K562 (cell line): ENCODE results near the gene BRMS1. TPM values are rescaled to one million over a fixed set of nuclear protein-coding genes. Genes with fewer than 3 reads are reported as not detected.

Source experiments
- ATAC-seq: fragments of 200-7000 bp; cut with Tn5 transposase; 3 replicates; pipeline ENCODE4 v1.9.1; 2020; ENCODE audit warnings: moderate library complexity
- BruUV-seq: library from RNA; stranded (reverse); fragments of 400-500 nt; replicated peaks from 2 replicates; lab custom pipeline; 2021; lab: Mats Ljungman, UMichigan
- CTCF ChIA-PET: fragments of 300-600 bp; formaldehyde crosslinking; extraction: SDS; loops from one replicate; lab custom pipeline; 2021; ENCODE audit warnings: low intra/inter-chr PET ratio; lab: Yijun Ruan, JAX
- POLR2A ChIA-PET: fragments of 300-600, 350-650 bp; sonication (Branson Sonifier 250); formaldehyde crosslinking; extraction: SDS; loops from one replicate; lab custom pipeline; 2021; ENCODE audit warnings: antibody characterized with exemption, inconsistent platforms; lab: Yijun Ruan, JAX
- DNase-seq, 4 experiments: peaks; one replicate each; pipeline versions ENCODE4 v3.0.0 to v3.0.0-alpha.2; 2011 to 2018; ENCODE audit warnings: low spot score in 3 of 4, mixed read lengths in 3 of 4; ENCODE audit errors: extremely low read depth in 1 of 4
- FAIRE-seq: peaks from 2 replicates; lab custom pipeline; 2011; peaks lifted over from hg19 to GRCh38; lab: Jason Lieb, UNC
- H2AFZ ChIP-seq: 2 replicates; pipeline ENCODE4 v1.6.0; 2011; ENCODE audit warnings: low read depth, low read length, control low read depth, inconsistent platforms
- H3K27ac ChIP-seq: fragments of 200-600 bp; 3 replicates; pipeline ENCODE4 v1.8.0; 2011; ENCODE audit warnings: low read depth, mild to moderate bottlenecking, control low read depth, inconsistent platforms, low read length, moderate library complexity, mixed read lengths; ENCODE audit errors: extremely low read depth
- H3K27me3 ChIP-seq, 2 experiments: fragments of 300-600 bp in 1 of 2; 2 replicates in 1 of 2; 3 replicates in 1 of 2; pipeline versions ENCODE4 v1.6.0 to v1.8.0; 2011; ENCODE audit warnings: inconsistent platforms in 2 of 2, low read length in 2 of 2, mild to moderate bottlenecking in 1 of 2, mixed read lengths in 1 of 2, moderate library complexity in 1 of 2; ENCODE audit not compliant: control insufficient read depth in 2 of 2, insufficient read depth in 2 of 2
- H3K36me3 ChIP-seq: fragments of 300-600 bp; 3 replicates; pipeline ENCODE4 v1.8.0; 2011; ENCODE audit warnings: mild to moderate bottlenecking, low read length, inconsistent platforms; ENCODE audit not compliant: control insufficient read depth, insufficient read depth
- H3K4me1 ChIP-seq, 2 experiments: fragments of 200-600 bp in 1 of 2; replicated peaks in 1 of 2; 2 replicates in 1 of 2; 3 replicates in 1 of 2; pipeline versions ENCODE4 v1.5.1 to v1.8.0; 2011; ENCODE audit warnings: inconsistent platforms in 2 of 2, low read length in 2 of 2, mild to moderate bottlenecking in 1 of 2, mixed read lengths in 1 of 2, moderate library complexity in 1 of 2; ENCODE audit not compliant: control insufficient read depth in 2 of 2, insufficient read depth in 2 of 2
- H3K4me2 ChIP-seq: 2 replicates; pipeline ENCODE4 v1.6.1; 2011; ENCODE audit warnings: low read length, control low read depth, inconsistent platforms, mixed read lengths; ENCODE audit not compliant: insufficient read depth
- H3K4me3 ChIP-seq: fragments of 200-600 bp; sonication (generic), shearing (Covaris generic); 2 replicates; pipeline ENCODE4 v1.5.1; 2016; ENCODE audit warnings: control low read depth, inconsistent platforms
- H3K79me2 ChIP-seq: fragments of 200-600 bp; 3 replicates; pipeline ENCODE4 v1.8.0; 2011; ENCODE audit warnings: low read length, inconsistent platforms; ENCODE audit not compliant: control insufficient read depth, insufficient read depth
- H3K9ac ChIP-seq, 2 experiments: 2 replicates each; pipeline versions ENCODE4 v1.6.0 to v1.6.1; 2011; ENCODE audit warnings: low read depth in 2 of 2, low read length in 2 of 2, control low read depth in 1 of 2, inconsistent platforms in 1 of 2, mild to moderate bottlenecking in 1 of 2, mixed read lengths in 1 of 2; ENCODE audit not compliant: insufficient read depth in 1 of 2
- H3K9me1 ChIP-seq: one replicate; pipeline ENCODE4 v1.6.0; 2011; ENCODE audit warnings: inconsistent platforms, mild to moderate bottlenecking, low read length, moderate library complexity; ENCODE audit not compliant: control insufficient read depth, insufficient read depth
- H3K9me3 ChIP-seq: replicated peaks from 2 replicates; pipeline ENCODE4 v1.5.1; 2011; ENCODE audit warnings: low read depth, low read length, inconsistent platforms; ENCODE audit not compliant: control insufficient read depth, insufficient read depth
- H4K20me1 ChIP-seq: replicated peaks from 2 replicates; pipeline ENCODE4 v1.6.1; 2011; ENCODE audit warnings: low read length, inconsistent platforms, mixed read lengths; ENCODE audit not compliant: control insufficient read depth, insufficient read depth
- ATF1 ChIP-seq, 2 experiments: fragments of 450-650 bp in 1 of 2; IDR thresholded peaks; 2 replicates each; pipeline ENCODE4 v1.6.1; 2016; ENCODE audit warnings: missing compliant biosample characterization in 1 of 2, missing genetic modification characterization in 1 of 2
- BMI1 ChIP-seq: fragments of 150-350 bp; IDR thresholded peaks from 2 replicates; pipeline ENCODE4 v1.6.1; 2014; ENCODE audit warnings: low read length
- CHD1 ChIP-seq: fragments of 200-600 bp; sonication (generic); IDR thresholded peaks from one replicate; pipeline ENCODE4 v1.6.1; 2012; ENCODE audit warnings: mild to moderate bottlenecking, moderate library complexity, low read length, inconsistent platforms
- CREB1 ChIP-seq, 2 experiments: sonication (generic) in 1 of 2; formaldehyde crosslinking in 1 of 2; IDR thresholded peaks; 2 replicates each; pipeline versions ENCODE4 v1.6.1 to v1.8.0; 2012 to 2022; ENCODE audit warnings: inconsistent platforms in 1 of 2, mild to moderate bottlenecking in 1 of 2, missing genetic modification reagents in 1 of 2, moderate library complexity in 1 of 2
- HMG20B ChIP-seq: fragments of 250-450 bp; sonication (Bioruptor Pico); IDR thresholded peaks from 2 replicates; pipeline ENCODE4 v1.5.0; 2021; ENCODE audit warnings: mild to moderate bottlenecking
- IFI16 ChIP-seq: fragments of 250-450 bp; sonication (Bioruptor Pico); IDR thresholded peaks from 2 replicates; pipeline ENCODE4 v2.1.2; 2022; ENCODE audit warnings: mild to moderate bottlenecking, inconsistent platforms
- MECOM ChIP-seq: fragments of 250-450 bp; sonication (Bioruptor Pico); IDR thresholded peaks from 2 replicates; pipeline ENCODE4 v1.8.0; 2022; ENCODE audit warnings: inconsistent platforms
- PYGO2 ChIP-seq: fragments of 450-650 bp; IDR thresholded peaks from 2 replicates; pipeline ENCODE4 v1.6.1; 2016; ENCODE audit warnings: mild to moderate bottlenecking, missing genetic modification characterization, moderate library complexity, missing compliant biosample characterization
- SMAD4 ChIP-seq: fragments of 250-450 bp; sonication (Bioruptor Pico); conservative IDR thresholded peaks from 2 replicates; pipeline ENCODE4 v1.8.0; 2021; ENCODE audit warnings: inconsistent platforms, mild to moderate bottlenecking, moderate library complexity
- SREBF2 ChIP-seq: sonication (generic); formaldehyde crosslinking; IDR thresholded peaks from 2 replicates; pipeline ENCODE4 v1.4.0; 2020; ENCODE audit warnings: mild to moderate bottlenecking, missing genetic modification reagents
- TAF15 ChIP-seq: fragments of 200-400 bp; formaldehyde crosslinking; IDR thresholded peaks from 2 replicates; pipeline ENCODE4 v1.6.1; 2017; ENCODE audit warnings: mild to moderate bottlenecking, low read depth, low read length, moderate library complexity
- ZEB2 ChIP-seq: fragments of 450-650 bp; IDR thresholded peaks from 2 replicates; pipeline ENCODE4 v1.6.1; 2016
- ZNF41 ChIP-seq: fragments of 250-450 bp; sonication (Bioruptor Pico); conservative IDR thresholded peaks from 2 replicates; pipeline ENCODE4 v1.4.0; 2020; ENCODE audit warnings: mild to moderate bottlenecking
- ZNF717 ChIP-seq: fragments of 250-450 bp; sonication (Bioruptor Pico); IDR thresholded peaks from 2 replicates; pipeline ENCODE4 v1.5.0; 2021
- WGBS: fragments of 100-300 bp; shearing (Covaris generic); methylation state at CpG from one replicate; pipeline ENCODE4 v1.1.6; 2016; ENCODE audit warnings: low coverage, mixed read lengths; ENCODE audit not compliant: insufficient coverage; ENCODE audit errors: missing lambda C conversion rate; 5-methylcytosine and 5-hydroxymethylcytosine counted together
- in situ Hi-C: fragments of 300-500 bp; cut with MboI; formaldehyde crosslinking; loops from 4 replicates; pipeline ENCODE4 v1.15.0; 2018; ENCODE audit warnings: inconsistent platforms, mixed read lengths
- intact Hi-C: fragments of 100-400 bp; cut with micrococcal nuclease; formaldehyde crosslinking; loops from 2 replicates; pipeline ENCODE4 v1.14.2; 2022
- polyA plus RNA-seq, 8 experiments: library from polyadenylated mRNA; depleted of rRNA in 4 of 8; stranded (reverse) in 5 of 8; unstranded in 3 of 8; fragments of >200 nt; fragmentation: Nextera tagmentation in 2 of 8; fragmentation: Illumina TruSeq in 1 of 8; extraction: Ambion mirVana in 2 of 8; extraction: Trizol in 1 of 8; gene quantifications; 2 replicates each; pipeline versions ENCODE4 v1.2.1 to v1.2.3, GENCODE V29; 2011 to 2014; ENCODE audit warnings: inconsistent platforms in 1 of 8, missing spikeins in 1 of 8
- total RNA-seq, 7 experiments: library from RNA; depleted of rRNA in 6 of 7; stranded (reverse); fragments of >200 nt in 6 of 7; fragmentation: Illumina TruSeq in 2 of 7; extraction: Trizol in 2 of 7; gene quantifications; 2 replicates each; pipeline versions ENCODE4 v1.2.1 to v1.2.3, GENCODE V29; 2011 to 2021; ENCODE audit warnings: low replicate concordance in 1 of 7
- TF ChIP-seq, protein P1 (sequence below): sonication (generic); formaldehyde crosslinking; IDR thresholded peaks from 2 replicates; pipeline ENCODE4 v1.8.1; 2023; ENCODE audit warnings: mild to moderate bottlenecking, missing genetic modification reagents, moderate library complexity
- TF ChIP-seq, protein P2 (sequence below): sonication (generic); formaldehyde crosslinking; IDR thresholded peaks from 2 replicates; pipeline ENCODE4 v1.8.1; 2023; ENCODE audit warnings: mild to moderate bottlenecking, missing genetic modification reagents
- TF ChIP-seq, protein P3 (sequence below): sonication (generic); formaldehyde crosslinking; IDR thresholded peaks from 2 replicates; pipeline ENCODE4 v1.8.1; 2023; ENCODE audit warnings: mild to moderate bottlenecking, missing genetic modification reagents

The BRMS1 gene
- total and polyA plus RNA-seq, 9 of the 15 experiments (the other 6 are each of a cell fraction or from before 2014, with no cell fraction given), result 2.2 to 78.8 (median 33.4) TPM

DNA sequence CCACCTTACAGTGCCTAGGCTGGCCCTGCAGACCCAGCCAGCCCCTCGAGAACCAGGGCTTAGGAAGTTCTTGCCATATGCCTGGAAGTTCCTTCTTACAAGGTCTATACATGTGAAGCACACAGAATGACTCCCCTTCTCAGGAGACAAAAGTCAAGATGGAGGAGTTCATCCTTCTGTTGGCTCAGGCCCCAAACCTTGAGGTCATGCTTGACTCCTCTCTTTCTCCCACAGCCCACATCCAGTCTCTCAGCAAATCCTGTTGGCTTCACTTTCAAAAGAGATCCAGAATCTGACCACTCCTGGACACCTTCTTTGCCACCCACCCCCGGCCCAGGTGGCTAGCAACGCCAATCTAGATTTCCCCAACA lies 26.3 kb downstream of the BRMS1 start:
- in situ Hi-C loops, result no loop called here
- Histone ChIP-seq H3K79me2 (no peaks in the 10 kb centered on the region), H3K9ac (no peak overlapping the region), H3K36me3 (no peaks in the 10 kb centered on the region), H3K9me1 (no peaks in the 10 kb centered on the region), H4K20me1 (no peaks in the 10 kb centered on the region), H3K27ac (no peak overlapping the region), H3K27me3 (no peaks in the 10 kb centered on the region), H3K9me3 (no peaks in the 10 kb centered on the region), H3K4me1 (peaks cover 0 to 52% of the 10 kb centered on the region in 2 experiments; a peak in 3 of 5 replicates), H3K4me2 (no peak overlapping the region), H2AFZ (no peak overlapping the region), H3K4me3 (no peak overlapping the region)
- intact Hi-C loops, result no loop called here
- TF ChIP-seq ZNF41 (CRISPR knock-in tag) (no peak), MECOM (CRISPR knock-in tag) (no peak), SREBF2 (CRISPR knock-in tag) (no peak), ZEB2 (no peak), ATF1 (CRISPR knock-in tag; IDR thresholded peaks at IDR 0.05) (no peak), ATF1 (tag; IDR thresholded peaks at IDR 0.05) (no peak), IFI16 (CRISPR knock-in tag) (no peak), CREB1 (IDR thresholded peaks at IDR 0.05) (no peak), CREB1 (CRISPR knock-in tag; IDR thresholded peaks at IDR 0.05) (no peak), TAF15 (no peak), PYGO2 (tag) (no peak), BMI1 (no peak), CHD1 (no peak), SMAD4 (CRISPR knock-in tag) (no peak), ZNF717 (CRISPR knock-in tag) (no peak), HMG20B (no peak)
- TF ChIP-seq, protein P1, sequence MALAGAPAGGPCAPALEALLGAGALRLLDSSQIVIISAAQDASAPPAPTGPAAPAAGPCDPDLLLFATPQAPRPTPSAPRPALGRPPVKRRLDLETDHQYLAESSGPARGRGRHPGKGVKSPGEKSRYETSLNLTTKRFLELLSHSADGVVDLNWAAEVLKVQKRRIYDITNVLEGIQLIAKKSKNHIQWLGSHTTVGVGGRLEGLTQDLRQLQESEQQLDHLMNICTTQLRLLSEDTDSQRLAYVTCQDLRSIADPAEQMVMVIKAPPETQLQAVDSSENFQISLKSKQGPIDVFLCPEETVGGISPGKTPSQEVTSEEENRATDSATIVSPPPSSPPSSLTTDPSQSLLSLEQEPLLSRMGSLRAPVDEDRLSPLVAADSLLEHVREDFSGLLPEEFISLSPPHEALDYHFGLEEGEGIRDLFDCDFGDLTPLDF (CRISPR knock-in tag), result no peak
- TF ChIP-seq, protein P2, sequence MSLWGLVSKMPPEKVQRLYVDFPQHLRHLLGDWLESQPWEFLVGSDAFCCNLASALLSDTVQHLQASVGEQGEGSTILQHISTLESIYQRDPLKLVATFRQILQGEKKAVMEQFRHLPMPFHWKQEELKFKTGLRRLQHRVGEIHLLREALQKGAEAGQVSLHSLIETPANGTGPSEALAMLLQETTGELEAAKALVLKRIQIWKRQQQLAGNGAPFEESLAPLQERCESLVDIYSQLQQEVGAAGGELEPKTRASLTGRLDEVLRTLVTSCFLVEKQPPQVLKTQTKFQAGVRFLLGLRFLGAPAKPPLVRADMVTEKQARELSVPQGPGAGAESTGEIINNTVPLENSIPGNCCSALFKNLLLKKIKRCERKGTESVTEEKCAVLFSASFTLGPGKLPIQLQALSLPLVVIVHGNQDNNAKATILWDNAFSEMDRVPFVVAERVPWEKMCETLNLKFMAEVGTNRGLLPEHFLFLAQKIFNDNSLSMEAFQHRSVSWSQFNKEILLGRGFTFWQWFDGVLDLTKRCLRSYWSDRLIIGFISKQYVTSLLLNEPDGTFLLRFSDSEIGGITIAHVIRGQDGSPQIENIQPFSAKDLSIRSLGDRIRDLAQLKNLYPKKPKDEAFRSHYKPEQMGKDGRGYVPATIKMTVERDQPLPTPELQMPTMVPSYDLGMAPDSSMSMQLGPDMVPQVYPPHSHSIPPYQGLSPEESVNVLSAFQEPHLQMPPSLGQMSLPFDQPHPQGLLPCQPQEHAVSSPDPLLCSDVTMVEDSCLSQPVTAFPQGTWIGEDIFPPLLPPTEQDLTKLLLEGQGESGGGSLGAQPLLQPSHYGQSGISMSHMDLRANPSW (CRISPR knock-in tag), result no peak
- TF ChIP-seq, protein P3, sequence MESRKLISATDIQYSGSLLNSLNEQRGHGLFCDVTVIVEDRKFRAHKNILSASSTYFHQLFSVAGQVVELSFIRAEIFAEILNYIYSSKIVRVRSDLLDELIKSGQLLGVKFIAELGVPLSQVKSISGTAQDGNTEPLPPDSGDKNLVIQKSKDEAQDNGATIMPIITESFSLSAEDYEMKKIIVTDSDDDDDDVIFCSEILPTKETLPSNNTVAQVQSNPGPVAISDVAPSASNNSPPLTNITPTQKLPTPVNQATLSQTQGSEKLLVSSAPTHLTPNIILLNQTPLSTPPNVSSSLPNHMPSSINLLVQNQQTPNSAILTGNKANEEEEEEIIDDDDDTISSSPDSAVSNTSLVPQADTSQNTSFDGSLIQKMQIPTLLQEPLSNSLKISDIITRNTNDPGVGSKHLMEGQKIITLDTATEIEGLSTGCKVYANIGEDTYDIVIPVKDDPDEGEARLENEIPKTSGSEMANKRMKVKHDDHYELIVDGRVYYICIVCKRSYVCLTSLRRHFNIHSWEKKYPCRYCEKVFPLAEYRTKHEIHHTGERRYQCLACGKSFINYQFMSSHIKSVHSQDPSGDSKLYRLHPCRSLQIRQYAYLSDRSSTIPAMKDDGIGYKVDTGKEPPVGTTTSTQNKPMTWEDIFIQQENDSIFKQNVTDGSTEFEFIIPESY (CRISPR knock-in tag), result no peak
- POLR2A ChIA-PET, result interaction anchor here (0.6 to 1.0 kb wide), 2 partner anchors 15 to 17 kb away, joined by 3 read pairs; no protein-coding TSS in a partner anchor
- FAIRE-seq (no peak), ATAC-seq (no peak), DNase-seq (no peak)
- BruUV-seq, result no TSS peak
- WGBS, result 19% methylated on average over 3 of the region's 3 CpGs
- CTCF ChIA-PET, result no interaction called here
